Astrocyte (in vitro differentiated cells and primary cell): ENCODE results near the gene C21orf58. TPM values are rescaled to one million over a fixed set of nuclear protein-coding genes. Genes with fewer than 3 reads are reported as not detected.

Experiments
- DNase-seq: peaks from one replicate; pipeline ENCODE4 v3.0.0-alpha.2; 2010; ENCODE audit warnings: low read depth
- FAIRE-seq: peaks from 2 replicates; lab custom pipeline; 2011; peaks lifted over from hg19 to GRCh38; lab: Jason Lieb, UNC
- H2AFZ ChIP-seq: 2 replicates; pipeline ENCODE4 v1.6.0; 2012; ENCODE audit warnings: low read depth, low read length, inconsistent platforms
- H3K27ac ChIP-seq: 2 replicates; pipeline ENCODE4 v1.5.1; 2011; ENCODE audit warnings: low read depth, low read length, inconsistent platforms
- H3K27me3 ChIP-seq: 2 replicates; pipeline ENCODE4 v1.6.0; 2011; ENCODE audit warnings: low read length, inconsistent platforms; ENCODE audit not compliant: insufficient read depth
- H3K36me3 ChIP-seq: 2 replicates; pipeline ENCODE4 v1.5.1; 2011; ENCODE audit warnings: low read length, inconsistent platforms; ENCODE audit not compliant: insufficient read depth
- H3K4me1 ChIP-seq: 2 replicates; pipeline ENCODE4 v1.5.1; 2011; ENCODE audit warnings: low read length, inconsistent platforms; ENCODE audit not compliant: insufficient read depth
- H3K4me2 ChIP-seq: 2 replicates; pipeline ENCODE4 v1.6.0; 2012; ENCODE audit warnings: low read length, inconsistent platforms
- H3K4me3 ChIP-seq: 2 replicates; pipeline ENCODE4 v1.5.1; 2011; ENCODE audit warnings: low read depth, mild to moderate bottlenecking, low read length, inconsistent platforms; ENCODE audit not compliant: insufficient read depth
- H3K79me2 ChIP-seq: 2 replicates; pipeline ENCODE4 v1.6.0; 2012; ENCODE audit warnings: mild to moderate bottlenecking, low read length, inconsistent platforms; ENCODE audit not compliant: insufficient read depth
- H3K9ac ChIP-seq: 2 replicates; pipeline ENCODE4 v1.6.0; 2012; ENCODE audit warnings: mild to moderate bottlenecking, low read length, inconsistent platforms
- H3K9me3 ChIP-seq: 2 replicates; pipeline ENCODE4 v1.5.1; 2012; ENCODE audit warnings: low read depth, mild to moderate bottlenecking, low read length, inconsistent platforms; ENCODE audit not compliant: insufficient read depth
- H4K20me1 ChIP-seq: 2 replicates; pipeline ENCODE4 v1.6.0; 2012; ENCODE audit warnings: low read length, inconsistent platforms; ENCODE audit not compliant: insufficient read depth
- H3K27ac Mint-ChIP-seq: one replicate; pipeline ENCODE4 v1.8.0; 2021; ENCODE audit warnings: mild to moderate bottlenecking, mixed read lengths; ENCODE audit not compliant: unreplicated experiment
- H3K27me3 Mint-ChIP-seq: one replicate; pipeline ENCODE4 v1.8.0; 2021; ENCODE audit warnings: low read depth, mixed read lengths; ENCODE audit not compliant: unreplicated experiment
- H3K36me3 Mint-ChIP-seq: one replicate; pipeline ENCODE4 v1.8.0; 2021; ENCODE audit warnings: low read depth, mixed read lengths; ENCODE audit not compliant: unreplicated experiment
- H3K4me1 Mint-ChIP-seq: one replicate; pipeline ENCODE4 v1.8.0; 2021; ENCODE audit warnings: low read depth, mixed read lengths; ENCODE audit not compliant: unreplicated experiment
- H3K4me3 Mint-ChIP-seq: one replicate; pipeline ENCODE4 v1.8.0; 2021; ENCODE audit warnings: mild to moderate bottlenecking, moderate library complexity, mixed read lengths; ENCODE audit not compliant: unreplicated experiment
- H3K9me3 Mint-ChIP-seq: one replicate; pipeline ENCODE4 v1.8.0; 2021; ENCODE audit warnings: mild to moderate bottlenecking, mixed read lengths; ENCODE audit not compliant: unreplicated experiment
- CTCF ChIP-seq: IDR thresholded peaks from 2 replicates; pipeline ENCODE4 v1.5.1; 2011; ENCODE audit warnings: low read depth, mild to moderate bottlenecking, inconsistent platforms, low read length, moderate library complexity; ENCODE audit not compliant: insufficient read depth
- EZH2 ChIP-seq: IDR thresholded peaks from 2 replicates; pipeline ENCODE4 v1.6.1; 2012; ENCODE audit warnings: mild to moderate bottlenecking, low read length, inconsistent platforms; ENCODE audit not compliant: insufficient read depth
- total RNA-seq: library from RNA; stranded (reverse); gene quantifications from 2 replicates; pipeline ENCODE4 v1.2.1, GENCODE V29; 2021

C21orf58 gene
- total RNA-seq, 1 donor from 2014 or later = 3.2 TPM

GRCh38 chr21:46284733-46285132, 38.9 kb downstream of the C21orf58 start:
- Histone ChIP-seq H3K9ac (peak overlapping the region; percentile 94), H3K4me3 (peak overlapping the region; percentile 86)

GRCh38 chr21:46284077-46284644, 39.5 kb downstream of the C21orf58 start:
- H3K79me2 ChIP-seq = peaks cover 66% of the 10 kb centered on the region
- H3K27ac Mint-ChIP-seq = no peak overlapping the region
- no peak for TF ChIP-seq CTCF
- TF ChIP-seq EZH2 = no peak

More at GRCh38 chr21:46284733-46285132, 38.9 kb downstream of the C21orf58 start:
- Histone ChIP-seq H3K36me3 (peaks cover 6% of the 10 kb centered on the region), H3K4me1 (peaks cover 21% of the 10 kb centered on the region), H3K27me3 (no peaks in the 10 kb centered on the region), H4K20me1 (peaks cover 51% of the 10 kb centered on the region), H3K4me2 (peak overlapping the region; percentile 96), H3K9me3 (no peaks in the 10 kb centered on the region), H3K79me2 (peaks cover 62% of the 10 kb centered on the region), H3K27ac (no peak overlapping the region), H2AFZ (no peak overlapping the region)
- TF ChIP-seq CTCF (no peak), EZH2 (no peak)
- peak overlapping the region; percentile 93 for H3K4me3 Mint-ChIP-seq
- peaks cover 27% of the 10 kb centered on the region for H3K4me1 Mint-ChIP-seq
- DNase-seq (no peak), FAIRE-seq (no peak)
- H3K27me3 Mint-ChIP-seq = no peaks in the 10 kb centered on the region
- no peaks in the 10 kb centered on the region for H3K9me3 Mint-ChIP-seq
- H3K27ac Mint-ChIP-seq = peak overlapping the region; percentile 88
- H3K36me3 Mint-ChIP-seq = peaks cover 13% of the 10 kb centered on the region

GRCh38 chr21:46274797-46275390, 48.8 kb downstream of the C21orf58 start:
- no peaks in the 10 kb centered on the region for H3K4me1 ChIP-seq
- H3K27me3 ChIP-seq = no peaks in the 10 kb centered on the region
- H3K27ac Mint-ChIP-seq = no peak overlapping the region
- peaks cover 17% of the 10 kb centered on the region for H3K36me3 Mint-ChIP-seq
- no peak for FAIRE-seq
- H3K4me3 Mint-ChIP-seq = no peak overlapping the region
- no peaks in the 10 kb centered on the region for H3K27me3 Mint-ChIP-seq
- no peak overlapping the region for H2AFZ ChIP-seq
- peaks cover 67% of the 10 kb centered on the region for H3K36me3 ChIP-seq
- H3K4me3 ChIP-seq = no peak overlapping the region
- H3K9me3 Mint-ChIP-seq = no peaks in the 10 kb centered on the region
- no peaks in the 10 kb centered on the region for H3K4me1 Mint-ChIP-seq
- H4K20me1 ChIP-seq = peaks cover 32% of the 10 kb centered on the region
- H3K9ac ChIP-seq = no peak overlapping the region
- no peaks in the 10 kb centered on the region for H3K9me3 ChIP-seq
- peaks cover 14% of the 10 kb centered on the region for H3K79me2 ChIP-seq
- DNase-seq = no peak
- TF ChIP-seq EZH2 = no peak
- TF ChIP-seq CTCF = no peak
- H3K4me2 ChIP-seq = no peak overlapping the region
- no peak overlapping the region for H3K27ac ChIP-seq

More at GRCh38 chr21:46284077-46284644, 39.5 kb downstream of the C21orf58 start:
- no peak overlapping the region for H3K27ac ChIP-seq
- peaks cover 12% of the 10 kb centered on the region for H3K36me3 ChIP-seq
- Mint-ChIP-seq H3K36me3 (peaks cover 17% of the 10 kb centered on the region), H3K4me3 (peak overlapping the region; percentile 82), H3K27me3 (no peaks in the 10 kb centered on the region), H3K4me1 (peaks cover 27% of the 10 kb centered on the region), H3K9me3 (no peaks in the 10 kb centered on the region)
- DNase-seq = no peak
- H3K9ac ChIP-seq = peak overlapping the region; percentile 19
- no peaks in the 10 kb centered on the region for H3K9me3 ChIP-seq
- H3K4me1 ChIP-seq = peaks cover 21% of the 10 kb centered on the region
- H2AFZ ChIP-seq = no peak overlapping the region
- peak overlapping the region; percentile 96 for H3K4me2 ChIP-seq
- FAIRE-seq = no peak
- H4K20me1 ChIP-seq = peaks cover 55% of the 10 kb centered on the region
- no peaks in the 10 kb centered on the region for H3K27me3 ChIP-seq
- H3K4me3 ChIP-seq = no peak overlapping the region
